NCI-H524 treated with DMSO at 0.1 percent for 48 hours (cell line): Measurements from ENCODE around the gene EIF3D.

ENCODE experiments used
- DNase-seq: peaks from one replicate; lab custom pipeline; 2025; lab: John Stamatoyannopoulos, UW

Gene EIF3D, protein sequence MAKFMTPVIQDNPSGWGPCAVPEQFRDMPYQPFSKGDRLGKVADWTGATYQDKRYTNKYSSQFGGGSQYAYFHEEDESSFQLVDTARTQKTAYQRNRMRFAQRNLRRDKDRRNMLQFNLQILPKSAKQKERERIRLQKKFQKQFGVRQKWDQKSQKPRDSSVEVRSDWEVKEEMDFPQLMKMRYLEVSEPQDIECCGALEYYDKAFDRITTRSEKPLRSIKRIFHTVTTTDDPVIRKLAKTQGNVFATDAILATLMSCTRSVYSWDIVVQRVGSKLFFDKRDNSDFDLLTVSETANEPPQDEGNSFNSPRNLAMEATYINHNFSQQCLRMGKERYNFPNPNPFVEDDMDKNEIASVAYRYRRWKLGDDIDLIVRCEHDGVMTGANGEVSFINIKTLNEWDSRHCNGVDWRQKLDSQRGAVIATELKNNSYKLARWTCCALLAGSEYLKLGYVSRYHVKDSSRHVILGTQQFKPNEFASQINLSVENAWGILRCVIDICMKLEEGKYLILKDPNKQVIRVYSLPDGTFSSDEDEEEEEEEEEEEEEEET

DNA sequence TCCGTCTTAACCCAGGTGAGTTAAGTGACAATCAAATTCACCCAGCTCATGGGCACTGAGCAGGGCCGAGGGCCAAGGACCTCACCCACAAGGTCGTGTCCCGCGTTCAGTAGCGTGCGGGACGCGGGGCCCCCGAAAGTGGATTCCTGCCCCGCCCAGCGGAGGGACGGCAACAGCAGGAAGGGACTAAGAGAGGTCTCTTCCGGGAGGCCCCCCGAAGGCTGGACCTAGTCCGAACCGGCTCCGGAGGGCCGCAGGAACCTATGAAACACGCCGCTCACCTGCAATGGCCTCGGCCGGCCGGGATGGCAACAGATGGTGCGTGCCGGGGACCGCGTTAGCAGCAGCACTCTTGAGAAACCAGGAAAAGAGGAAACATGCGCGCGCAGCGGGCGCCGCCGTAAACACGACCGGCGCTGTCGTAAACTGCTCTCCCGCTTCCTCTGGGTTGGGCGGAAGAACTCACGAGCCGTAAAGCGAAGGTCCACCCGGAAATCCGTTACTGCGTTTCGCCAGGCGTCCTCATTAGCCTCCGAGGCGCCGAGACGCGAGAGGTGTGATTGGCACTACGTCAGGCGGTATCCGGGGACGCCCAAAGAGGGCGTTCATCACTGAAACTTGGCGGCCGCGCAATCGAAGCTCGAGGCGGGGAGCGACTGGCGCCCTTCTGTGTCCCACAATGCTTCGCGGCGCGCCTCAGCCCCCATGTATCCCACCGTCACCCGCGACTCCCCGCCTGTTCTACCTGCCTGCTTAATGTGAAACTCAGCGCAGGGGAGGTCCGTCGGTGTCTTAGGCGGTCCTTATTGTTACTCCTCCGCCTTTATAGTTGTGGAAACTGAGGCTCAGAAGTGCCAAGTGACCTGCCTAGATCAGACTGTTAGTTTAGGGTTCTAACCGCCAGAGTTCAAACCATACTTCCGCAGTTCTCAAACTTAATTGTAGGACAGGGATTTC lies at the start of gene EIF3D:
Gene EIF3D (minus strand): TSS at position 372 of the 957 bp plus-strand sequence. CDS start 3,045 bp downstream, outside the sequence.
- DNase-seq = peak; percentile 97

GRCh38 chr22:36578619-36579018 lies 49.7 kb upstream of the EIF3D start:
- no peak for DNase-seq

- no peak for DNase-seq
These were observed 48.1 kb upstream of the EIF3D start for GRCh38 chr22:36577019-36577418.

DNA sequence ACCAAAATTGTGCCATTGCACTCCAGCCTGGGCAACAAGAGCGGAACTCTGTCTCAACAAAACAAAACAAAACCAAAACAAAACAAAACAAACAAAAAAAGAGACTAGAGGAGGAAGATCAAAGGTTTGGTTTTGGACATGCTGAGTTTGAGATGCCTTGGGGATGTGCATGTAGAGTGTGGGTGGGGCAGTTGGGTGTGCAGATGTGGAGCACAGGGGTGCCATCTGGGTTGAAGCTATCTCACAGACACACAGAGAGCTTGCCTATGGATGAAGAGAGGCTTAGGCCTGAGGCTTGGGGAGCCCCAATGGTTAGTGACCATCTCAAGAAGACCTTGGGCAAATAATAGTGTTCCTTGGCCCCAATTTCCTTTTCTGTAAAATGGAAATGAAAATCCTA lies 45.8 kb upstream of the EIF3D start:
- DNase-seq = no peak

DNA sequence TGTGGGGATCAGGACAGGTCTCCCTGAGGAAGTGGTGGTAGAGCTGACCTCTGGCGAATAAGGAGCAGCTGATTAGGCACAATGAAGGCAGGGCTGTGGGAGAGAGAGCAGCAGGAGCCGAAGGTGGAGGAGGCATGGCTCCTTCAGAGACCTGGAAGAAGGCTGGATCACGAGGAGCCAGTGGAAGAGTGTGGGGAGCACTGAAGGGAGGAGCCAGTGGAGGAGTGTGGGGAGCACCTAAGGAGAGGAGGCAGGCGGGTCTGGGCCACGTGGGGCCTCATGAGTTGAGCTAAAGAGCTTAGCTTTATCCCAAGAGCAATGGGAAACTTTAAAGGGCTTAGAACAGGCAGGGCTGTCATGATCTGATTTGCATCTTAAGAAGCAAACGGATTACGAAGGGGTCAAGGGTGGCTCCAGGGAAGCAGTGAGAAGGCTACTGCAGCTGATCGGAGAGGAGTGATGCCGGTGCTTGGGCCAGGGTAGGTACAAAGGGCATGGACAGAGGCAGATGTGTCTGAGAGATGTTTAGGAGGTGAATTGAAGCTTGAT lies 44.9 kb upstream of the EIF3D start:
- no peak for DNase-seq

DNA sequence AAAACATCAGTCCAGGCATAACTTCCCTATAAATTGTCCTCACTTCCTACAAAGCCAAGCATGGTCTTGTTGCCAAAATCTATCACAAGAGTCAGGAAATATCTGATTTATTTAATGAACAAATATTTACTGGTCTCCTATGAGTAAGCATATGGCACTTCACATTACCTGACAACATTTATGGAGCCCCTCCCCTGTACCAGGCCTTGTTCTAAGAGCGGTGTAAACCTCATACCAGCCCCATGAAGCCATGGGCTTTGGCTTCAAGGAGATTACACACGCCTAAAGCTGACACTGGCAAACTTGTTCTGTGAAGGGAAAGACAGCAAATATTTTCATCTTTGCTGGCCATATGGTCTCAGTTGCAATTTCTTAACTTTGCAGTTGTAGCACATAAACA lies 43.0 kb upstream of the EIF3D start:
- DNase-seq = no peak

- peak; percentile 40 for DNase-seq
These were observed 41.0 kb upstream of the EIF3D start for GRCh38 chr22:36569999-36570398.

DNA sequence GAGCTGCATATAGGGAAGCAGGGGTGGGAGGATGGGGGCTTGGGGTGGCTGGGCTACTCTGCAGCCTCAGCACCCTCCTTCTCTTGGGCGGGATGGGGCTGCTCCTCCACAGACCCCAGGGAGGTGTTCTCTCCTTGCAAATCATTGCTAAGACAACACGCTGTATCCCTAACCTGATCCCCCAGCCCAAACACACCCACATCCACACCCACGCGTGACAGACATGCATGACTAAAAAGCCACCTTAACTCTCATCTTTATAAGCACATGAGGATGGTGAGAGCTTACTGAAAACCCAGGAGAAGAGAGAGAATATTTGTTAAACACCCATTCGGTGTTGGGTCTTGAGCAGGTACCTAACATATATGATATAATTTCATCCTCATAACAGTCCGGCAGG lies 39.9 kb upstream of the EIF3D start:
- no peak for DNase-seq

DNA sequence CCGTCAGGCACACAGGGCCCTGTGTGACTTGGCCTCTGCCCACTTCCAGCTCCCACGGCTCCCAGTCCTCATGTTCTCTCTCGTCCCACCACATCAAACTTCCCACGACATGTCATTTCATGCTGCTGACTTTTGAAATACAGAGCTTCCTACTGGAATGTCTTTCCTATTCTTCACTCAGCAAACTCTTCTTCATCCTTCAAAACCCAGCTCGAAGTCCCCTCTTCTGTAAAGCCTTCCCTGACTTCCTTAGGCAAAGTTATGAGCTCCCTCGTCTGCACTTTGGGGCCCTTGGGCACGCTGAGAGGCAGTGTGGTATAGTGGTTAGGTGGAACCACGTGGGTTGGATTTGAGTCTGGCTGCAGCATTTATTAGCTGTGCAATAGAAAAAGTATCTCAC lies 37.8 kb upstream of the EIF3D start:
- no peak for DNase-seq

DNA sequence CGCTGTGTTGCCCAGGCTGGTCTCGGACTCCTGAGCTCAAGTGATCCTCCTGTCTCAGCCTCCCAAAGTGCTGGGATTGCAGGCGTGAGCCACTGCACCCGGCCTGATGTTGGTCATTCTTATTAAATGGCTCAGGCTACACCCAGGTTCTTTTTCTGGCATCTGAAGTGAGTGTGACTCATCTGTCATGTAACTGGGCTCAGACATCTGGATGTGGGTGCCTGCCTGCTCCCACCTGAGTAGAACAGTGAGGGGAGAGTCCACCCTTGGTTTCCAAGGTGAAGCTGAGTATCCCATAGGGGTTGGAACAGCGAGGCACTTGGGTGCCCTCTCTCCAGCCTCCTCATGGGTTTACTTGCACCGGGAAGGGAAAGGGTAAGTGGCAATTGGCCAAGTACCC lies 36.7 kb upstream of the EIF3D start:
- no peak for DNase-seq

- DNase-seq = no peak
These were observed 36.2 kb upstream of the EIF3D start for GRCh38 chr22:36565159-36565507.

- no peak for DNase-seq
These were observed 35.6 kb upstream of the EIF3D start for GRCh38 chr22:36564422-36565158.

DNA sequence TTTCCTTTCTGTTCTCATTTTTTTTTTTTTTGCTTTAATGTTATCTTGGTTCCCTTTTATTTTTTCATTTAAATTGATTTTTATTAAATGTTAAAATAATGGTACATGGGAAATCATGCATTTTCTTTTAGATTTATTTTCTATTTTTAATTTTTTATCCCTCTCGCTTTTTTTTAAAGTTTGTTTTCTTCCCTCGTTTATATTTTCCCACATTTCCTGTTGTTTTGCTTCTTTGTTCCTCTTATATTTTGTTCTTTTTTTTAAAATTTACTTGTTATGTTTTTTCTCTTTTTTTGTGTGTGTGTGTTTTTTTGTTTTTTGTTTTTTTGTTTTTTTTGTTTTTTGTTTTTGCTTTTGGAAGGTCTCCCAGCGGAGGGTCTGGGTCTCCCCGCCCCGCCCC lies 34.9 kb upstream of the EIF3D start:
- DNase-seq = no peak

- DNase-seq = no peak
These were observed 34.5 kb upstream of the EIF3D start for GRCh38 chr22:36563444-36563843.

DNA sequence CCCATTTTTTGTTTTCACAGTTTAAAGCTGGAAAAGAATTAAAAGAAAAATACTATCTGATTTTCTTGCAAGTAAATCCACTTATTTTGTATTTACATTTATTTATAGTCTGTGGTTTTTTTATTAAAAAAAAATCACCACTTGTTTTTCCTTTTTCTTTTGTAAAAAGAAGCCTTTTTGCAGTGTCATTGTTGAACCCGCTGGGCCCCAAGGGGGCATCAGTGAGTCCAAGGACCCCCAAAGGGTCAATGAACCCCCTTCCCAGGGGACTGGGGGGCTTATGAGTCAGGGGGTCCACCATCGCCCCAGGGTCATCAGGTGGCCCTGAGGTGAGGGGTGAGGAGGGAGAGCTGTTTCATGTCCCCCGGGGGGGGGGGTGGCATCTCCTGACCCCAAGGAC lies 34.0 kb upstream of the EIF3D start:
- no peak for DNase-seq

- no peak for DNase-seq
These were observed 33.4 kb upstream of the EIF3D start for GRCh38 chr22:36562261-36562835.

GRCh38 chr22:36561291-36561811 lies 32.4 kb upstream of the EIF3D start:
- DNase-seq = no peak

DNA sequence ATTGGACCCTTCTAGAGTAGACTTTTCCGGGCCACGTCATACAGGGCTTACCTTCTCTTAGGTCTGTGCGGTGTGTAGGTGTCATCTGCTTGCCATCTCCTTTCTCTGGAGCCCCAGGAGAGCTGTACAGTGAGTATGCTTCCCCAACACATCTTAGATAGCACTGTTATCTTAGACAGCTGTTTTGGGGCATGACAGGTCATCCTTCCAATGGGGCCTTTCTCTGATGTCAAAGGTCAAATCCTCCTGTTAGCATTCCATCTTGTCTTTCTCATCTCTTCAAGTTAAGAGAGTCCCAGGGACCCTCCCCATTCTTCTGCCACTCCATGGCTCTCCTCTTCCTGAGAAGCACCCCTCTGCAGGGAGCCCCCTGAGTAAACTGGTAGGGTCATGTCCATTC lies 31.0 kb upstream of the EIF3D start:
- DNase-seq = no peak

DNA sequence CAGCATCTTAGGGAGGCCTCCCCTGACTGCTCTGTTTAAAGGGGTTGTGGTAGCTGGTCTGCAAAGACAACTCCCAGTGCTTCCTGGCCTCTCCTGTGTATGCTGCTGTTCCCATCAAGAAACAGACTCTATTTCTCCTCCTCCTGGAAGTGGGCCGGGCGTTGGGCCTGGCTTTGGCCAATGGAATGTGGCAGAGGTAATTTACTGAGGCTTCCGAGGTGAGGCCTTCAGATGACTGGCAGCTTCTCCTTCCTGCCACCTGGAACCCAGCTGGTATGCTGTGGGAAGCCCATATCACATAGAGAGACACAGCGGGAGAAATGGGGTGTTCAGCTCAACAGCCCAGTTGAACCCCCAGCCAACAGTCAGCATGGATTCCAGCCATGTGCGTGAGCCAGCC lies 25.1 kb upstream of the EIF3D start:
- DNase-seq = no peak

- no peak for DNase-seq
These were observed 23.3 kb upstream of the EIF3D start for GRCh38 chr22:36552289-36552688.
